Right lobe of liver (tissue), 6 donors: Measurements from ENCODE around the gene ERCC6L2. TPM values are rescaled to one million over a fixed set of nuclear protein-coding genes. Genes with fewer than 3 reads are reported as not detected.

Experiments
- ATAC-seq, 4 donors: fragments of 200-7000 bp; cut with Tn5 transposase; one replicate each; pipeline ENCODE4 v1.9.1; 2020; ENCODE audit warnings: mild to moderate bottlenecking in 4 of 4, moderate library complexity in 4 of 4
- DNase-seq, 3 donors: peaks; one replicate each; pipeline ENCODE4 v3.0.0-alpha.2; 2020
- H3K27ac ChIP-seq, 3 donors: fragments of 200-600 bp; one replicate each; pipeline ENCODE4 v1.8.0; 2022
- H3K27me3 ChIP-seq, 2 donors: fragments of 200-600 bp; one replicate each; pipeline ENCODE4 v1.8.0; 2022
- H3K36me3 ChIP-seq, 4 donors: fragments of 200-600 bp; sonication (generic) in 1 of 4; one replicate each; pipeline versions ENCODE4 v1.5.1 to v1.8.0; 2017 to 2022; ENCODE audit warnings: control low read depth in 1 of 4
- H3K4me1 ChIP-seq, 4 donors: fragments of 200-600 bp; sonication (generic) in 1 of 4; one replicate each; pipeline versions ENCODE4 v1.5.1 to v1.8.0; 2017 to 2022; ENCODE audit warnings: control low read depth in 1 of 4
- H3K4me3 ChIP-seq, 3 donors: fragments of 200-600 bp; one replicate each; pipeline ENCODE4 v1.8.0; 2022
- H3K9me3 ChIP-seq, 4 donors: fragments of 200-600 bp; sonication (generic) in 1 of 4; one replicate each; pipeline versions ENCODE4 v1.5.1 to v1.8.0; 2017 to 2022; ENCODE audit warnings: control low read depth in 1 of 4
- CTCF ChIP-seq, 4 donors: fragments of 200-600 bp in 3 of 4; fragments of 450-650 bp in 1 of 4; IDR thresholded peaks; one replicate each; pipeline versions ENCODE4 v1.5.1 to v1.8.0; 2016 to 2022; ENCODE audit warnings: antibody characterized with exemption in 4 of 4, mild to moderate bottlenecking in 2 of 4
- POLR2A ChIP-seq: fragments of 450-650 bp; IDR thresholded peaks from one replicate; pipeline ENCODE4 v1.6.1; 2017; ENCODE audit warnings: antibody characterized with exemption, mild to moderate bottlenecking
- WGBS: methylation state at CpG from one replicate; pipeline ENCODE4 v1.1.6; 2018; ENCODE audit warnings: low coverage, low lambda C conversion rate; ENCODE audit not compliant: insufficient coverage; ENCODE audit errors: missing lambda C conversion rate; 5-methylcytosine and 5-hydroxymethylcytosine counted together
- intact Hi-C, 2 donors: fragments of 100-400 bp; cut with DNase I; formaldehyde crosslinking; loops; one replicate each; pipeline versions ENCODE4 v1.11.2 to v1.14.1; 2022
- total RNA-seq, 6 experiments: library from RNA; depleted of rRNA in 2 of 6; stranded (reverse); fragments of >200 nt in 2 of 6; fragmentation: NEBNext Ultra II Directional in 3 of 6; extraction: Animal tissue kit (Norgen Biotek cat#: 25700) in 3 of 6; gene quantifications; one replicate each; pipeline versions ENCODE4 v1.1.0 to v1.2.4, GENCODE V29; 2016 to 2023
- donor health status: DM: no; HTN: yes; CAD: no.
- donor health status: DM: no; HTN: no; CAD: no.
- donor health status: DM: no; HTN: no; CAD: no.
- donor health status: DM: no; HTN: yes; CAD: no.
- donor health status: DM: no; HTN: yes; CAD: no.

Gene ERCC6L2
- total RNA-seq, 6 experiments from 2014 or later: 11.5 to 21.1 (median 17.2) TPM

- ATAC-seq (peak; percentile 55 to 67 (median 64)), DNase-seq (no peak)
- Histone ChIP-seq H3K4me1 (no peaks in the 10 kb centered on the region), H3K9me3 (no peaks in the 10 kb centered on the region), H3K27ac (no peak overlapping the region), H3K4me3 (no peak overlapping the region), H3K36me3 (peaks cover 0 to 4% (median 0%) of the 10 kb centered on the region in 4 donors), H3K27me3 (no peaks in the 10 kb centered on the region)
- TF ChIP-seq POLR2A (no peak), CTCF (IDR thresholded peaks at IDR 0.05) (no peak)
- intact Hi-C loops: no loop called here
- 77% methylated on average over 3 of the region's 3 CpGs for WGBS
Measured at GRCh38 chr9:95910770-95911340, 35.4 kb downstream of the ERCC6L2 start.

GRCh38 chr9:95912773-95913172 lies 37.3 kb downstream of the ERCC6L2 start:
- intact Hi-C loops: no loop called here
- ATAC-seq (peak in 1 of 4 donors; percentile 74), DNase-seq (no peak)
- H3K4me3 ChIP-seq: no peak overlapping the region
- no peaks in the 10 kb centered on the region for H3K9me3 ChIP-seq
- peaks cover 0 to 19% (median 2%) of the 10 kb centered on the region in 4 donors for H3K36me3 ChIP-seq
- no peaks in the 10 kb centered on the region for H3K4me1 ChIP-seq
- no peak overlapping the region for H3K27ac ChIP-seq
- H3K27me3 ChIP-seq: no peaks in the 10 kb centered on the region
- TF ChIP-seq CTCF (IDR thresholded peaks at IDR 0.05) (no peak), POLR2A (no peak)

- no peaks in the 10 kb centered on the region for H3K27me3 ChIP-seq
- intact Hi-C loops: no loop called here
- WGBS: 94% methylated on average over 2 of the region's 2 CpGs
- no peaks in the 10 kb centered on the region for H3K9me3 ChIP-seq
- H3K4me1 ChIP-seq: peaks cover 0 to 5% (median 0%) of the 10 kb centered on the region in 4 donors
- TF ChIP-seq POLR2A: no peak
- no peak for TF ChIP-seq CTCF (IDR thresholded peaks at IDR 0.05)
- ATAC-seq (peak in 2 of 4 donors; percentile 23 to 43), DNase-seq (no peak)
- no peak overlapping the region for H3K4me3 ChIP-seq
- no peak overlapping the region for H3K27ac ChIP-seq
- peaks cover 0 to 33% (median 3%) of the 10 kb centered on the region in 4 donors for H3K36me3 ChIP-seq
Measured at GRCh38 chr9:95920017-95920416, 44.5 kb downstream of the ERCC6L2 start.

- Histone ChIP-seq H3K4me3 (no peak overlapping the region), H3K27me3 (no peaks in the 10 kb centered on the region), H3K36me3 (peaks cover 0 to 20% (median 8%) of the 10 kb centered on the region in 4 donors), H3K4me1 (peaks cover 0 to 5% (median 0%) of the 10 kb centered on the region in 4 donors), H3K27ac (no peak overlapping the region), H3K9me3 (no peaks in the 10 kb centered on the region)
- peak in 3 of 4 donors; percentile 24 to 62 (median 28) for ATAC-seq
- no peak for DNase-seq
- intact Hi-C loops: no loop called here
- 38% methylated on average over 2 of the region's 2 CpGs for WGBS
- TF ChIP-seq CTCF (IDR thresholded peaks at IDR 0.05) (no peak), POLR2A (no peak)
Measured at GRCh38 chr9:95923794-95924193, 48.3 kb downstream of the ERCC6L2 start.

- intact Hi-C loops: no loop called here
- no peak overlapping the region for H3K27ac ChIP-seq
- H3K27me3 ChIP-seq: no peaks in the 10 kb centered on the region
- ATAC-seq (no peak), DNase-seq (no peak)
- no peak for TF ChIP-seq POLR2A
- no peak for TF ChIP-seq CTCF (IDR thresholded peaks at IDR 0.05)
- peaks cover 0 to 5% (median 2%) of the 10 kb centered on the region in 4 donors for H3K4me1 ChIP-seq
- H3K36me3 ChIP-seq: peaks cover 0 to 20% (median 9%) of the 10 kb centered on the region in 4 donors
- no peaks in the 10 kb centered on the region for H3K9me3 ChIP-seq
- H3K4me3 ChIP-seq: no peak overlapping the region
- 100% methylated on average over 1 of the region's 1 CpG for WGBS
Measured at GRCh38 chr9:95924987-95925386, 49.5 kb downstream of the ERCC6L2 start.
